HG03025 (cell line): ENCODE data around the gene NTRK1.

Source experiments
- ATAC-seq: cut with Tn5 transposase; IDR thresholded peaks from one replicate; pipeline ENCODE4 v1.9.1; 2021; ENCODE audit warnings: mild to moderate bottlenecking, moderate library complexity; ENCODE audit not compliant: unreplicated experiment, low FRiP score

The NTRK1 gene

GRCh38 chr1:156877433-156878170, 16.9 kb downstream of the NTRK1 start:
- ATAC-seq, result no peak

GRCh38 chr1:156879876-156880275, 19.2 kb downstream of the NTRK1 start:
- no peak for ATAC-seq

- ATAC-seq, result no peak
Observed at GRCh38 chr1:156880473-156880872, 19.8 kb downstream of the NTRK1 start.

- ATAC-seq, result no peak
Observed at GRCh38 chr1:156881101-156881500, 20.4 kb downstream of the NTRK1 start.

- no peak for ATAC-seq
Observed at GRCh38 chr1:156881663-156882062, 21.0 kb downstream of the NTRK1 start.

- no peak for ATAC-seq
Observed at GRCh38 chr1:156882543-156882942, 21.9 kb downstream of the NTRK1 start.

- ATAC-seq, result no peak
Observed at GRCh38 chr1:156883919-156884318, 23.3 kb downstream of the NTRK1 start.

GRCh38 chr1:156884560-156885184, 24.0 kb downstream of the NTRK1 start:
- ATAC-seq, result no peak

- ATAC-seq, result no peak
Observed at GRCh38 chr1:156885314-156885713, 24.6 kb downstream of the NTRK1 start.

GRCh38 chr1:156885880-156886355, 25.3 kb downstream of the NTRK1 start:
- no peak for ATAC-seq

GRCh38 chr1:156886583-156887281, 26.1 kb downstream of the NTRK1 start:
- no peak for ATAC-seq

GRCh38 chr1:156887317-156887716, 26.7 kb downstream of the NTRK1 start:
- no peak for ATAC-seq

GRCh38 chr1:156887734-156888133, 27.1 kb downstream of the NTRK1 start:
- no peak for ATAC-seq

GRCh38 chr1:156889802-156890580, 29.3 kb downstream of the NTRK1 start:
- no peak for ATAC-seq

- ATAC-seq, result no peak
Observed at GRCh38 chr1:156892190-156893047, 31.8 kb downstream of the NTRK1 start.

GRCh38 chr1:156893048-156893953, 32.6 kb downstream of the NTRK1 start, which contains the start of gene PEAR1:
TSS of gene PEAR1 (plus strand) at chr1:156893718. CDS start at chr1:156903927, 10,209 bp downstream.
- no peak for ATAC-seq

- ATAC-seq, result no peak
Observed at GRCh38 chr1:156894001-156894400, 33.3 kb downstream of the NTRK1 start.

GRCh38 chr1:156894711-156895454, 34.2 kb downstream of the NTRK1 start:
- ATAC-seq, result no peak
